AG09319 (cell line): ENCODE data around the gene OR51B4.

Experiments used
- DNase-seq: peaks from one replicate; pipeline ENCODE4 v3.0.0-alpha.2; 2010; ENCODE audit warnings: low read depth; ENCODE audit errors: extremely low read depth
- TF ChIP-seq, protein P1 (sequence below): IDR thresholded peaks from 2 replicates; pipeline ENCODE4 v1.5.1; 2011; ENCODE audit warnings: low read depth, mild to moderate bottlenecking, inconsistent platforms, low read length, moderate library complexity

OR51B4 gene

DNA sequence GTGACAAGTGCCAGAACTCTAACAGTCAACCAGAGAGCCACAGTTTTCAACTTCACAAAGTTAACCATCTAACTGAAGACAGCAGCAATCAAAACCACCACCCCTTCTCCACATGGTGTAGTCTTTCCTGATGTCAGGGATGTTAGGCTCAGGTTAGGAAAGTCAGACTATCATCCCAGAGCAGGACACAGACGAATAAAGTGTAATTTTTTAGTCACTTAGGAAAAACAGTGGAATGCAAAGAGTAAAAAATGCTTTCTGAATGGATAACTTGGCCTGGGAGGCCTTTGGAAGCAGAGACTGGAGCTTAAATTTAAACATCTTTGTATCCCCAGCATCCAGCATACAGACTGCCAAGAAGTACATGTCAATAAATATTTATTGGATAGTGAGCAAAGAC, 15.4 kb downstream of the OR51B4 start:
- DNase-seq, result no peak
- TF ChIP-seq, protein P1, sequence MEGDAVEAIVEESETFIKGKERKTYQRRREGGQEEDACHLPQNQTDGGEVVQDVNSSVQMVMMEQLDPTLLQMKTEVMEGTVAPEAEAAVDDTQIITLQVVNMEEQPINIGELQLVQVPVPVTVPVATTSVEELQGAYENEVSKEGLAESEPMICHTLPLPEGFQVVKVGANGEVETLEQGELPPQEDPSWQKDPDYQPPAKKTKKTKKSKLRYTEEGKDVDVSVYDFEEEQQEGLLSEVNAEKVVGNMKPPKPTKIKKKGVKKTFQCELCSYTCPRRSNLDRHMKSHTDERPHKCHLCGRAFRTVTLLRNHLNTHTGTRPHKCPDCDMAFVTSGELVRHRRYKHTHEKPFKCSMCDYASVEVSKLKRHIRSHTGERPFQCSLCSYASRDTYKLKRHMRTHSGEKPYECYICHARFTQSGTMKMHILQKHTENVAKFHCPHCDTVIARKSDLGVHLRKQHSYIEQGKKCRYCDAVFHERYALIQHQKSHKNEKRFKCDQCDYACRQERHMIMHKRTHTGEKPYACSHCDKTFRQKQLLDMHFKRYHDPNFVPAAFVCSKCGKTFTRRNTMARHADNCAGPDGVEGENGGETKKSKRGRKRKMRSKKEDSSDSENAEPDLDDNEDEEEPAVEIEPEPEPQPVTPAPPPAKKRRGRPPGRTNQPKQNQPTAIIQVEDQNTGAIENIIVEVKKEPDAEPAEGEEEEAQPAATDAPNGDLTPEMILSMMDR, result no peak

DNA sequence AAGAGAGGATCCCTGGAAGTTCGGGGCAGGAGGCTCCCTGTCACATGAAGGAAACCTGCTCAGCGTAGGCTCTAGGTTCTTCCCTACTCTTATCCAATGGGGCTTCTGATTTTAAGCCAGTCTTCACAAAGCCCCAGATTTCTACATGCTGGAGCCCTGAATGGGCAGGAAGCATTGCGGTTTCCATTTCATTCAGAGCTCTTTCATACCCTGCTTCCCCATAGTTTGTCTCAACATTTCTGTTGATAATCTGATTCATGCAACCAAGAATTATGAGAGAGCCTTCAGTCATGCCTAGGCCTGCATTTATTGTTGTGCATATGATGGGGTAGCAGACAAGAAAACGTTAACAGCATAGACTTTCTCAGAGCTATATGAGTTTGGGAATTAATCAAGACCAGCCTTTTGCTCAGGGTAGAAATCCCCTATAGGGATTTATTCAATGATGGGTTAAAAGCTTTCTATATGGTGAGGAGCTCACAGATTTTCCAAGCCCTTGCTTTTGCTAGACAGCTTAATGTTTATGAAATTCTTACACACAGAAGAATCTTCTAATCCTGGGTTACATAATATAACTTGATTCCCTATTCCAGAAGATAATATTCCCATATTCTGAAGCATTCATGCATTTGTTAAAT, 15.9 kb downstream of the OR51B4 start:
- TF ChIP-seq, protein P1, result no peak
- no peak for DNase-seq

DNA sequence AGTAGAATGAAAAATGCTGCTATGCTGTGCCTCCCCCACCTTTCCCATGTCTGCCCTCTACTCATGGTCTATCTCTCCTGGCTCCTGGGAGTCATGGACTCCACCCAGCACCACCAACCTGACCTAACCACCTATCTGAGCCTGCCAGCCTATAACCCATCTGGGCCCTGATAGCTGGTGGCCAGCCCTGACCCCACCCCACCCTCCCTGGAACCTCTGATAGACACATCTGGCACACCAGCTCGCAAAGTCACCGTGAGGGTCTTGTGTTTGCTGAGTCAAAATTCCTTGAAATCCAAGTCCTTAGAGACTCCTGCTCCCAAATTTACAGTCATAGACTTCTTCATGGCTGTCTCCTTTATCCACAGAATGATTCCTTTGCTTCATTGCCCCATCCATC, 17.1 kb downstream of the OR51B4 start:
- TF ChIP-seq, protein P1, result no peak
- DNase-seq, result no peak

DNA sequence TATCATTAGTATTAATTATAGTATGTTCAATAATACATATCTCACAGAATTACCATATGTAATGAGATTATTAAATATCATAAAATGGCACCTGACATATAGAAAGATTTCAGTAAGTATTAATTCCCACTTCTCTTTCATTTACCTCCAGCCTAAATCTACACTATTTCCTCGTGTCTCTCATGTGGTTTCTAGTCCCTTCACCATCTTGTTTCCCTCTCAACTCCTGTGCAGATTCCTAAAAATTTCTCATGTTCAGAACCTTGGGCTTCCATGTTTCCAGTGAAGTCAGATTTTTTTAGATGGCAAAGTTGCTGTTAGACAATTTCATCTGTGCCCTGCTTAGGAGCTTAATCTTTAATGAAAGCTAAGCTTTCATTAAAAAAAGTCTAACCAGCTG, 17.9 kb downstream of the OR51B4 start:
- TF ChIP-seq, protein P1, result no peak
- DNase-seq, result no peak

DNA sequence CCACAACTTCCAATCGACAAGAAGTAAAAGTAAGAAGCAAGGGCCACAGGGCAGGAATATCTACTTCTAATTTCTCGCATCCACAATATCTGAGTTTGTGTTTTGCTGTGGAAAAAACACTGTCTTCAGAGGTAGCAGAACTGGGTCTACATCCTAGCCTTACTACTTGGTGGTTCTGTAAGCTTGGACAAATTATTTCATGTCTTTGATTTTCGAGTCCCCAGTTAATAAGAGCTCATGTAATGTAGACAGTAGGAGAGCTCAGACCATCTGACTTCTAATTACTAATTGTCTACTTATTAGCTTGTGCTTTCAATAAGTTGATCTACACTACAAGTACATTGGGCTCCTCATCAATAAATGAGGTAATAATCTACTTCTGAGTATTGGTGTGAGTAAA, 18.7 kb downstream of the OR51B4 start:
- TF ChIP-seq, protein P1, result no peak
- DNase-seq, result no peak

DNA sequence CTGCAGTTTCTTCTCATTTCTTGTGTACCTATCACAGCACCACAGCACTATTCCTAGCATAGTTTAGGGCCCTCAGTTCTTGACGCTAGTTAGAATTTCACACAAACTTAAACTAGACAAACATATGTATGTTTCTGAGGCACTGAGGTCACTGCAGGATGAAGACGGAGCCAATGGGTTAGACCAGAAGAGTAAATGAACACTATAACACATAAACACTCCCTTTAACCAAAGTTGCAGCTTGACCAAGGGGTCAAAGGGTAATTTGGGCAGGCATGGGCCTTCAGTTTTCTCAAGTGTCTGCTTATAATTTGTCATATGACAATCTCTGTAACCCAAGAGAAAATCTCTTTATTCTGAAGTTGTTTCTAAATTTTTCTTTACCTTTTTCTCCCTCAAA, 19.1 kb downstream of the OR51B4 start:
- TF ChIP-seq, protein P1, result no peak
- DNase-seq, result no peak

DNA sequence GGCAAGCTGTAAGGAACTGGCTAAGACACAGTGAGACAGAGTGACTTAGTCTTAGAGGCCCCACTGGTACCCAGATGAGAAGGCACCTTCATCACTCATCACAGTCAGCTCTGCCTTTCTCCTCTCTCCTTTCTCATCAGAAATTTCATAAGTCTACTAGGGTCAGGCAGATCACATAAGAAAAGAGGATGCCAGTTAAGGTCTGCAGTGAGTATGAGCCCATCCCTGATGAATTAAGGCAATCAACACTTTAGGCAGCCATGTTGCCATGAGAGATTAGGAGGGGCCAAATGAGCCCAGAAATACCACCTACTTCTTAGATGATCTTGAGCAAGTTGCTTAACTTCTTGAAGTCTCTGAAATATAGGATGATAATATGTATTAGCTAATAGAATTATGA, 20.1 kb downstream of the OR51B4 start:
- no peak for DNase-seq
- TF ChIP-seq, protein P1, result no peak
